ENCODE data around the gene CPA2.
A peak's percentile ranks its signal among the peaks of the same experiment; 100 is the strongest.

DNA sequence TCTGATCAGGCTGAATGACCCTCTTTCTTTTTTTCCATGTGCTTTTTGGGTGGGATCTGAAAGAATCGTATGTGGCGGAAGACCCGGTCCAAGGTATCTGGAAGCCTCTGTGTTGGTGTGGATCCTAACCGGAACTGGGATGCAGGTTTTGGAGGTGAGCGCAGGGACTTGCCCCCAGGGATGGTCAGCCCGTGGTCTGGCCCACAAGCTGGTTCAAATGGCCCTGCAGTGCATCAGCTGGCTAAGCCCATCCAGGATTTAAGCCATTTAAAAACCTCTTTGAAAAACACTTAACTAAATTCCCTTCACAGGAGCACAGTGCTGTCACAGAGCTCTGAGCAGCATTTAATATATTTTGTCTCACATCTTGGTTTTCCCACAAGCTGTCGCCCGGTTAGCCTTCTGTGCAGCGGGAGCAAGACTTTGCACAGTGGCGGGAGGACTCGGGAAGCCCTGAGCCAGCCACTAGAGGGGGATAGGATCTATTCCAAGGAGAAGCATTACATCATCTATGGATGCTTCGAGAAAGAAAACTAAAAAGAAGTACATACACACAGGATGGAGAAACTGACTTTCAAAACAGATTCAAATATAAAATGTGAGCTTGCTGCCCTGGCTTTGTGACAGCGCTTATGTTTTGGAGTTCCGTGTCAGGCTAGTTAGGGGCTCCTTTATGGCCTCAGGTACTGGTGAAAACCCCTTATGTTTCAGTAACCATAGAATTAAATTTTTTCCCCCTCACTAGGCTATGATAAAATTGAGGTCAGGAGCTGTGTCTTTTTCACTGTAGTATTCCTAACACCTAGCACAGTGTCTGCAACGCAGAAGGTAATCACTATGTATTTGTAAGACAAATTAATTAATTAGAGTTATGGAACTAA, 11.3 kb downstream of the CPA2 start:
- TF ChIP-seq, protein P1, sequence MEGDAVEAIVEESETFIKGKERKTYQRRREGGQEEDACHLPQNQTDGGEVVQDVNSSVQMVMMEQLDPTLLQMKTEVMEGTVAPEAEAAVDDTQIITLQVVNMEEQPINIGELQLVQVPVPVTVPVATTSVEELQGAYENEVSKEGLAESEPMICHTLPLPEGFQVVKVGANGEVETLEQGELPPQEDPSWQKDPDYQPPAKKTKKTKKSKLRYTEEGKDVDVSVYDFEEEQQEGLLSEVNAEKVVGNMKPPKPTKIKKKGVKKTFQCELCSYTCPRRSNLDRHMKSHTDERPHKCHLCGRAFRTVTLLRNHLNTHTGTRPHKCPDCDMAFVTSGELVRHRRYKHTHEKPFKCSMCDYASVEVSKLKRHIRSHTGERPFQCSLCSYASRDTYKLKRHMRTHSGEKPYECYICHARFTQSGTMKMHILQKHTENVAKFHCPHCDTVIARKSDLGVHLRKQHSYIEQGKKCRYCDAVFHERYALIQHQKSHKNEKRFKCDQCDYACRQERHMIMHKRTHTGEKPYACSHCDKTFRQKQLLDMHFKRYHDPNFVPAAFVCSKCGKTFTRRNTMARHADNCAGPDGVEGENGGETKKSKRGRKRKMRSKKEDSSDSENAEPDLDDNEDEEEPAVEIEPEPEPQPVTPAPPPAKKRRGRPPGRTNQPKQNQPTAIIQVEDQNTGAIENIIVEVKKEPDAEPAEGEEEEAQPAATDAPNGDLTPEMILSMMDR (optimal IDR thresholded peaks at IDR 0.05 in 1 of 3, IDR thresholded peaks at IDR 0.05 in 1 of 3, conservative IDR thresholded peaks at IDR 0.05 in 1 of 3; ENCODE audit: extremely low read depth in 1 of 3, insufficient read depth in 2 of 3, low read length in 3 of 3), result peak in 2 of 3 experiments; percentile 25 to 38
- TF ChIP-seq EZH2 (IDR thresholded peaks at IDR 0.05; ENCODE audit: low read length), result no peak

All from keratinocyte (primary cell).